Choroid plexus epithelial cell (primary cell): ENCODE measurements around the gene AMZ2.
"Not testable (repeated sequence)": the region's sequence is repeated elsewhere in the genome, so short reads cannot be mapped to it uniquely, and the experiment has no call there.

Experiments used
- DNase-seq: peaks from one replicate; pipeline ENCODE4 v3.0.0-alpha.2; 2010; ENCODE audit warnings: low read depth
- H3K4me3 ChIP-seq: 2 replicates; pipeline ENCODE4 v1.5.1; 2011; ENCODE audit warnings: low read depth, mild to moderate bottlenecking, control low read depth, low read length, moderate library complexity
- CTCF ChIP-seq: conservative IDR thresholded peaks from 2 replicates; pipeline ENCODE4 v1.5.1; 2011; ENCODE audit warnings: low read depth, mild to moderate bottlenecking, control low read depth, inconsistent platforms, low read length, moderate library complexity

Gene AMZ2

GRCh38 chr17:68205251-68205807 is 42.5 kb upstream of the AMZ2 start:
- peak; percentile 84 for DNase-seq
- H3K4me3 ChIP-seq: peak overlapping the region; percentile 80
- TF ChIP-seq CTCF: peak; percentile 70

- TF ChIP-seq CTCF: no peak
- peak; percentile 15 for DNase-seq
- H3K4me3 ChIP-seq: peak overlapping the region; percentile 80
These were observed 41.8 kb upstream of the AMZ2 start for GRCh38 chr17:68205808-68206720.

- H3K4me3 ChIP-seq: no peak overlapping the region
- no peak for TF ChIP-seq CTCF
- DNase-seq: no peak
These were observed 40.1 kb upstream of the AMZ2 start for GRCh38 chr17:68207651-68208253.

- not testable (repeated sequence) for H3K4me3 ChIP-seq, DNase-seq
These were observed 39.2 kb upstream of the AMZ2 start for GRCh38 chr17:68208651-68209050.

- not testable (repeated sequence) for DNase-seq, H3K4me3 ChIP-seq
These were observed 38.5 kb upstream of the AMZ2 start for GRCh38 chr17:68209191-68209900.

- DNase-seq: no peak
- TF ChIP-seq CTCF: no peak
These were observed 37.1 kb upstream of the AMZ2 start for GRCh38 chr17:68210570-68211315.

GRCh38 chr17:68213428-68214411 is 34.1 kb upstream of the AMZ2 start:
- not testable (repeated sequence) for DNase-seq, H3K4me3 ChIP-seq

More at GRCh38 chr17:68210570-68211315, 37.1 kb upstream of the AMZ2 start:
- no peak overlapping the region for H3K4me3 ChIP-seq

- H3K4me3 ChIP-seq: not testable (repeated sequence)
These were observed 32.4 kb upstream of the AMZ2 start for GRCh38 chr17:68215453-68215852.

GRCh38 chr17:68219429-68219828 is 28.4 kb upstream of the AMZ2 start:
- not testable (repeated sequence) for DNase-seq, H3K4me3 ChIP-seq

More at GRCh38 chr17:68215453-68215852, 32.4 kb upstream of the AMZ2 start:
- not testable (repeated sequence) for DNase-seq

GRCh38 chr17:68220186-68220585 is 27.7 kb upstream of the AMZ2 start:
- not testable (repeated sequence) for H3K4me3 ChIP-seq, DNase-seq

- not testable (repeated sequence) for DNase-seq
These were observed 27.1 kb upstream of the AMZ2 start for GRCh38 chr17:68220786-68221185.

More at GRCh38 chr17:68220786-68221185, 27.1 kb upstream of the AMZ2 start:
- H3K4me3 ChIP-seq: not testable (repeated sequence)
